Activated CD8-positive, alpha-beta T cell treated with anti-CD3 and anti-CD28 coated beads for 36 hours (primary cell): ENCODE measurements around the gene TTLL3. TPM values are rescaled to one million over a fixed set of nuclear protein-coding genes. Genes with fewer than 3 reads are reported as not detected.

Source experiments
- ATAC-seq: fragments of 200-7000 bp; cut with Tn5 transposase; one replicate; pipeline ENCODE4 v1.10.0; 2021; ENCODE audit warnings: mild to moderate bottlenecking, moderate library complexity
- CTCF ChIA-PET: fragments of 350-600 bp; sonication (Branson Sonifier 250); formaldehyde crosslinking; loops from one replicate; lab custom pipeline; 2021; ENCODE audit warnings: antibody characterized with exemption; lab: Charles Lee
- POLR2A ChIA-PET: fragments of 350-600 bp; sonication (Branson Sonifier 250); formaldehyde crosslinking; loops from one replicate; lab custom pipeline; 2021; ENCODE audit warnings: antibody characterized with exemption; lab: Charles Lee
- DNase-seq: peaks from one replicate; pipeline ENCODE4 v3.0.0-alpha.2; 2020
- H3K27ac Mint-ChIP-seq: one replicate; pipeline ENCODE4 v1.8.0; 2021; ENCODE audit warnings: mild to moderate bottlenecking, mixed read lengths
- H3K27me3 Mint-ChIP-seq: one replicate; pipeline ENCODE4 v1.8.0; 2021; ENCODE audit warnings: mixed read lengths
- H3K36me3 Mint-ChIP-seq: one replicate; pipeline ENCODE4 v1.8.0; 2021; ENCODE audit warnings: low read depth, mixed read lengths
- H3K4me1 Mint-ChIP-seq: one replicate; pipeline ENCODE4 v1.8.0; 2021; ENCODE audit warnings: low read depth, mixed read lengths
- H3K4me3 Mint-ChIP-seq: one replicate; pipeline ENCODE4 v1.8.0; 2021; ENCODE audit warnings: mild to moderate bottlenecking, moderate library complexity, mixed read lengths
- H3K9me3 Mint-ChIP-seq: one replicate; pipeline ENCODE4 v1.8.0; 2021; ENCODE audit warnings: mixed read lengths
- CTCF ChIP-seq: fragments of 200-600 bp; IDR thresholded peaks from one replicate; pipeline ENCODE4 v1.8.0; 2022; ENCODE audit warnings: antibody characterized with exemption, mild to moderate bottlenecking
- intact Hi-C: fragments of 100-400 bp; cut with micrococcal nuclease; formaldehyde crosslinking; loops from one replicate; pipeline ENCODE4 v1.10.0; 2022
- total RNA-seq, 2 experiments: library from RNA; stranded (reverse); gene quantifications; one replicate each; pipeline ENCODE4 v1.2.3, GENCODE V29; 2021

The TTLL3 gene
- total RNA-seq, 2 experiments from 2014 or later, result 52.4 to 61.1 TPM

GRCh38 chr3:9809239-9809614 is 835 bp upstream of the TTLL3 start:
- ChIA-PET POLR2A (interaction anchor here (0.8 to 2.7 kb wide), 7 partner anchors 8 to 76 kb away, joined by 3 to 15 read pairs (median 3); partner anchors contain the start of genes ARPC4, RPUSD3 and TADA3), CTCF (interaction anchor here (1.0 to 3.2 kb wide), 8 partner anchors 9 to 306 kb away, joined by 3 to 12 read pairs (median 5); partner anchors contain the start of gene ARPC4)
- Mint-ChIP-seq H3K27me3 (no peaks in the 10 kb centered on the region), H3K4me3 (peak overlapping the region; percentile 75), H3K36me3 (peaks cover 56% of the 10 kb centered on the region), H3K4me1 (peaks cover 42% of the 10 kb centered on the region), H3K9me3 (no peaks in the 10 kb centered on the region), H3K27ac (peak overlapping the region; percentile 90)
- ATAC-seq (peak; percentile 26), DNase-seq (peak; percentile 39)
- TF ChIP-seq CTCF, result no peak
- intact Hi-C loops, result no loop called here

- ChIA-PET CTCF (no interaction called here), POLR2A (interaction anchor here (1.1 to 1.8 kb wide), 3 partner anchors 9 to 17 kb away, joined by 4 read pairs; no protein-coding TSS in a partner anchor)
- peaks cover 42% of the 10 kb centered on the region for H3K4me1 Mint-ChIP-seq
- H3K4me3 Mint-ChIP-seq, result peak overlapping the region; percentile 22
- no peak for DNase-seq
- no peak for TF ChIP-seq CTCF
- peaks cover 44% of the 10 kb centered on the region for H3K36me3 Mint-ChIP-seq
- no peaks in the 10 kb centered on the region for H3K27me3 Mint-ChIP-seq
- H3K9me3 Mint-ChIP-seq, result no peaks in the 10 kb centered on the region
- ATAC-seq, result no peak
- intact Hi-C loops, result no loop called here
- H3K27ac Mint-ChIP-seq, result peak overlapping the region; percentile 23
Measured at GRCh38 chr3:9810433-9810770, 340 bp downstream of the TTLL3 start.

- Mint-ChIP-seq H3K9me3 (no peaks in the 10 kb centered on the region), H3K4me1 (peaks cover 42% of the 10 kb centered on the region), H3K27me3 (no peaks in the 10 kb centered on the region), H3K36me3 (peaks cover 41% of the 10 kb centered on the region), H3K4me3 (peak overlapping the region; percentile 22), H3K27ac (peak overlapping the region; percentile 23)
- ATAC-seq (no peak), DNase-seq (no peak)
- ChIA-PET CTCF (no interaction called here), POLR2A (interaction anchor here (1.1 to 1.8 kb wide), 3 partner anchors 9 to 16 kb away, joined by 4 read pairs; no protein-coding TSS in a partner anchor)
- intact Hi-C loops, result no loop called here
- no peak for TF ChIP-seq CTCF
Measured at GRCh38 chr3:9810846-9811245, 784 bp downstream of the TTLL3 start.

- H3K4me3 Mint-ChIP-seq, result no peak overlapping the region
- peaks cover 25% of the 10 kb centered on the region for H3K36me3 Mint-ChIP-seq
- no peaks in the 10 kb centered on the region for H3K27me3 Mint-ChIP-seq
Measured at GRCh38 chr3:9812870-9813483, 2.9 kb downstream of the TTLL3 start.

More at GRCh38 chr3:9812870-9813483, 2.9 kb downstream of the TTLL3 start:
- CTCF ChIA-PET, result interaction anchor here (1.0 to 2.3 kb wide), 3 partner anchors 14 to 86 kb away, joined by 3 to 6 read pairs (median 4); no protein-coding TSS in a partner anchor
- DNase-seq (no peak), ATAC-seq (no peak)
- Mint-ChIP-seq H3K27ac (no peak overlapping the region), H3K4me1 (peaks cover 23% of the 10 kb centered on the region), H3K9me3 (no peaks in the 10 kb centered on the region)
- intact Hi-C loops, result no loop called here
- TF ChIP-seq CTCF, result no peak
- POLR2A ChIA-PET, result interaction anchor here (1.3 to 4.8 kb wide), 2 partner anchors 9 to 14 kb away, joined by 3 to 28 read pairs; no protein-coding TSS in a partner anchor
